Upper lobe of right lung (tissue), 1 donor: Measurements from ENCODE around the gene SARDH. TPM values are rescaled to one million over a fixed set of nuclear protein-coding genes. Genes with fewer than 3 reads are reported as not detected.

Source experiments
- ATAC-seq: fragments of 200-7000 bp; cut with Tn5 transposase; one replicate; pipeline ENCODE4 v1.9.1; 2020; ENCODE audit warnings: mild to moderate bottlenecking, moderate library complexity
- DNase-seq: peaks from one replicate; pipeline ENCODE4 v3.0.0-alpha.2; 2020
- H3K27ac ChIP-seq: fragments of 200-600 bp; one replicate; pipeline ENCODE4 v1.8.0; 2022
- H3K27me3 ChIP-seq: fragments of 200-600 bp; one replicate; pipeline ENCODE4 v1.8.0; 2022; ENCODE audit warnings: mild to moderate bottlenecking
- H3K36me3 ChIP-seq: fragments of 200-600 bp; one replicate; pipeline ENCODE4 v1.8.0; 2022
- H3K4me1 ChIP-seq: fragments of 200-600 bp; one replicate; pipeline ENCODE4 v1.8.0; 2022
- H3K4me3 ChIP-seq: fragments of 200-600 bp; one replicate; pipeline ENCODE4 v1.8.0; 2022; ENCODE audit warnings: mild to moderate bottlenecking
- H3K9me3 ChIP-seq: fragments of 200-600 bp; one replicate; pipeline ENCODE4 v1.8.0; 2022
- intact Hi-C: fragments of 100-400 bp; cut with DNase I; formaldehyde crosslinking; loops from one replicate; pipeline ENCODE4 v1.11.0; 2022
- total RNA-seq: library from RNA; stranded (reverse); fragmentation: NEBNext Ultra II Directional; extraction: Animal tissue kit (Norgen Biotek cat#: 25700); gene quantifications from one replicate; pipeline ENCODE4 v1.2.1, GENCODE V29; 2021
- TF ChIP-seq, protein P1 (sequence below): fragments of 200-600 bp; IDR thresholded peaks from one replicate; pipeline ENCODE4 v1.8.0; 2022; ENCODE audit warnings: antibody characterized with exemption
- donor health status: DM: no; HTN: yes; CAD: no; lungs with severe emphysema.

SARDH gene
- total RNA-seq, 1 donor from 2014 or later, result 6.8 TPM

GRCh38 chr9:133638711-133639110 lies 99.4 kb downstream of the SARDH start:
- Histone ChIP-seq H3K4me3 (no peak overlapping the region), H3K27me3 (peaks cover 8% of the 10 kb centered on the region), H3K4me1 (no peaks in the 10 kb centered on the region), H3K36me3 (no peaks in the 10 kb centered on the region), H3K9me3 (no peaks in the 10 kb centered on the region), H3K27ac (no peak overlapping the region)
- intact Hi-C loops, result no loop called here
- DNase-seq, result no peak
- no peak for ATAC-seq
- TF ChIP-seq, protein P1, sequence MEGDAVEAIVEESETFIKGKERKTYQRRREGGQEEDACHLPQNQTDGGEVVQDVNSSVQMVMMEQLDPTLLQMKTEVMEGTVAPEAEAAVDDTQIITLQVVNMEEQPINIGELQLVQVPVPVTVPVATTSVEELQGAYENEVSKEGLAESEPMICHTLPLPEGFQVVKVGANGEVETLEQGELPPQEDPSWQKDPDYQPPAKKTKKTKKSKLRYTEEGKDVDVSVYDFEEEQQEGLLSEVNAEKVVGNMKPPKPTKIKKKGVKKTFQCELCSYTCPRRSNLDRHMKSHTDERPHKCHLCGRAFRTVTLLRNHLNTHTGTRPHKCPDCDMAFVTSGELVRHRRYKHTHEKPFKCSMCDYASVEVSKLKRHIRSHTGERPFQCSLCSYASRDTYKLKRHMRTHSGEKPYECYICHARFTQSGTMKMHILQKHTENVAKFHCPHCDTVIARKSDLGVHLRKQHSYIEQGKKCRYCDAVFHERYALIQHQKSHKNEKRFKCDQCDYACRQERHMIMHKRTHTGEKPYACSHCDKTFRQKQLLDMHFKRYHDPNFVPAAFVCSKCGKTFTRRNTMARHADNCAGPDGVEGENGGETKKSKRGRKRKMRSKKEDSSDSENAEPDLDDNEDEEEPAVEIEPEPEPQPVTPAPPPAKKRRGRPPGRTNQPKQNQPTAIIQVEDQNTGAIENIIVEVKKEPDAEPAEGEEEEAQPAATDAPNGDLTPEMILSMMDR, result no peak

- Histone ChIP-seq H3K9me3 (no peaks in the 10 kb centered on the region), H3K36me3 (no peaks in the 10 kb centered on the region), H3K27me3 (peaks cover 8% of the 10 kb centered on the region), H3K4me3 (no peak overlapping the region), H3K4me1 (no peaks in the 10 kb centered on the region), H3K27ac (no peak overlapping the region)
- TF ChIP-seq, protein P1, result no peak
- ATAC-seq, result no peak
- no peak for DNase-seq
- intact Hi-C loops, result no loop called here
Observed at GRCh38 chr9:133638076-133638475, 100.1 kb downstream of the SARDH start.

GRCh38 chr9:133637451-133638055 lies 100.6 kb downstream of the SARDH start:
- no peak overlapping the region for H3K4me3 ChIP-seq
- H3K4me1 ChIP-seq, result no peaks in the 10 kb centered on the region
- TF ChIP-seq, protein P1, result no peak
- H3K27ac ChIP-seq, result no peak overlapping the region
- intact Hi-C loops, result no loop called here
- H3K27me3 ChIP-seq, result peaks cover 8% of the 10 kb centered on the region
- H3K36me3 ChIP-seq, result no peaks in the 10 kb centered on the region
- H3K9me3 ChIP-seq, result no peaks in the 10 kb centered on the region
- DNase-seq (no peak), ATAC-seq (no peak)

- ATAC-seq, result no peak
- peaks cover 8% of the 10 kb centered on the region for H3K27me3 ChIP-seq
Observed at GRCh38 chr9:133636902-133637301, 101.2 kb downstream of the SARDH start.

GRCh38 chr9:133635533-133636531 lies 102.3 kb downstream of the SARDH start, which contains the start of gene DBH:
TSS of gene DBH (plus strand) at chr9:133636363. CDS start at chr9:133636372, 9 bp downstream.
- Histone ChIP-seq H3K9me3 (no peaks in the 10 kb centered on the region), H3K4me3 (no peak within 1 kb of the TSS), H3K36me3 (no peaks in the 10 kb centered on the region), H3K27ac (no peak within 1 kb of the TSS), H3K4me1 (no peaks in the 10 kb centered on the region), H3K27me3 (peaks cover 8% of the 10 kb centered on the region)
- TF ChIP-seq, protein P1, result no peak
- intact Hi-C loops, result no loop called here
- DNase-seq, result no peak
- ATAC-seq, result no peak

More at GRCh38 chr9:133636902-133637301, 101.2 kb downstream of the SARDH start:
- intact Hi-C loops, result no loop called here
- H3K4me1 ChIP-seq, result no peaks in the 10 kb centered on the region
- TF ChIP-seq, protein P1, result no peak
- H3K9me3 ChIP-seq, result no peaks in the 10 kb centered on the region
- no peak overlapping the region for H3K27ac ChIP-seq
- H3K36me3 ChIP-seq, result no peaks in the 10 kb centered on the region
- H3K4me3 ChIP-seq, result no peak overlapping the region
- DNase-seq, result no peak
